ENCODE measurements around the gene NHSL2.

The NHSL2 gene

GRCh38 chrX:72020204-72020603, 109.6 kb downstream of the NHSL2 start:
- DNase-seq (ENCODE audit: low read depth): no peak

GRCh38 chrX:72020788-72021187, 110.1 kb downstream of the NHSL2 start:
- no peak for DNase-seq (ENCODE audit: low read depth)

- no peak for DNase-seq (ENCODE audit: low read depth)
Observed at GRCh38 chrX:72021975-72022374, 111.3 kb downstream of the NHSL2 start.

- no peak for DNase-seq (ENCODE audit: low read depth)
Observed at GRCh38 chrX:72023071-72023470, 112.4 kb downstream of the NHSL2 start.

- DNase-seq (ENCODE audit: low read depth): no peak
Observed at GRCh38 chrX:72025236-72025770, 114.7 kb downstream of the NHSL2 start.

GRCh38 chrX:72026341-72027023, 115.8 kb downstream of the NHSL2 start:
- no peak for DNase-seq (ENCODE audit: low read depth)

GRCh38 chrX:72027024-72027913, 116.6 kb downstream of the NHSL2 start:
- DNase-seq (ENCODE audit: low read depth): no peak

GRCh38 chrX:72027914-72028307, 117.3 kb downstream of the NHSL2 start:
- no peak for DNase-seq (ENCODE audit: low read depth)

- no peak for DNase-seq (ENCODE audit: low read depth)
Observed at GRCh38 chrX:72028701-72029470, 118.2 kb downstream of the NHSL2 start.

- DNase-seq (ENCODE audit: low read depth): no peak
Observed at GRCh38 chrX:72029483-72030411, 119.1 kb downstream of the NHSL2 start.

GRCh38 chrX:72030431-72030830, 119.8 kb downstream of the NHSL2 start:
- no peak for DNase-seq (ENCODE audit: low read depth)

- DNase-seq (ENCODE audit: low read depth): no peak
Observed at GRCh38 chrX:72031118-72031517, 120.5 kb downstream of the NHSL2 start.

GRCh38 chrX:72031634-72032033, 121.0 kb downstream of the NHSL2 start:
- DNase-seq (ENCODE audit: low read depth): no peak

GRCh38 chrX:72037601-72038000, 127.0 kb downstream of the NHSL2 start:
- no peak for DNase-seq (ENCODE audit: low read depth)

- DNase-seq (ENCODE audit: low read depth): no peak
Observed at GRCh38 chrX:72038016-72038415, 127.4 kb downstream of the NHSL2 start.

GRCh38 chrX:72038868-72039267, 128.2 kb downstream of the NHSL2 start:
- no peak for DNase-seq (ENCODE audit: low read depth)

- DNase-seq (ENCODE audit: low read depth): no peak
Observed at GRCh38 chrX:72040506-72040905, 129.9 kb downstream of the NHSL2 start.

GRCh38 chrX:72041176-72041575, 130.5 kb downstream of the NHSL2 start:
- DNase-seq (ENCODE audit: low read depth): no peak

- DNase-seq (ENCODE audit: low read depth): no peak
Observed at GRCh38 chrX:72041871-72042851, 131.5 kb downstream of the NHSL2 start.

- DNase-seq (ENCODE audit: low read depth): no peak
Observed at GRCh38 chrX:72042852-72043248, 132.2 kb downstream of the NHSL2 start.

Measured in T-helper 22 cell (primary cell).